GM19023 (cell line): ENCODE measurements around the gene MAPK1.
"Not testable (repeated sequence)": the region's sequence is repeated elsewhere in the genome, so short reads cannot be mapped to it uniquely, and the experiment has no call there.

Experiments
- ATAC-seq: cut with Tn5 transposase; IDR thresholded peaks from one replicate; pipeline ENCODE4 v1.9.1; 2021; ENCODE audit warnings: mild to moderate bottlenecking, moderate library complexity; ENCODE audit not compliant: unreplicated experiment

The MAPK1 gene

DNA sequence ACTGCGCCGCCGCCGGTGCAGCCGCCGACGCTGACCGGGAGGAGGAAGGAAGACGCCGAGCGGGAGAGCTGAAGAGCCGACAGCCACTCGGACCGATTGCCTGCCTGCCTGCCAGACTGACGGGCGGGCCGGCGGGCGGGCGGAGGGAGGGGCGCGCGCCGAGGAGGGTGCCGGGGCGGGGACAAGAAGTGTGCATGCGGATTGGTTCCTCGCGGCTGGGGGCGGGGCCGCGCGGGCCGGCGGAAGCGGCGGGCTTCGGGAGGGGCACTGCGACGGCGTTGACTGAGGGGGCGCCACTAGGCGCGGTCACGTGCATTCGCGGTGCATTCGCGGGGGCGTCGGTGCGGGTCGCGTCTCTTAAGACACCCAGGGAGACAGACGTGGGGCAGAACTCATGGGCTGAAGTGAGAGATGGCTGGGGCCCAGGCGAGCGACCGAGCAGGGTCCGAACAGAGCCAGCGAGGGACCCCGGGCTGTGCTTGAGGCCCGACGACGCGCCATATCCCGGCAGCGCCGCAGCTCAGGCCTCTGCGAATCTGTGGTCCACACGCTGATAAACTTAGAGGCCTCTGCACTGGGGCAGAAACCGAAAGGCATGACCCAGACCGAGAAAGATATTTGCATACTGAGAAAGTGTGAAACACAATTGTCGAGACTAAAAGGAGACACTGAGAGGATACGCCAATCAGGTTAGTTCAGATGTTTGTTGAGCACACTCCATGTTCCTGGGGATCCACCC, at the start of gene MAPK1:
Gene MAPK1 (minus strand): TSS at position 118 of the 739 bp plus-strand sequence. CDS start 205 bp downstream, outside the sequence.
- ATAC-seq: peak; percentile 85

DNA sequence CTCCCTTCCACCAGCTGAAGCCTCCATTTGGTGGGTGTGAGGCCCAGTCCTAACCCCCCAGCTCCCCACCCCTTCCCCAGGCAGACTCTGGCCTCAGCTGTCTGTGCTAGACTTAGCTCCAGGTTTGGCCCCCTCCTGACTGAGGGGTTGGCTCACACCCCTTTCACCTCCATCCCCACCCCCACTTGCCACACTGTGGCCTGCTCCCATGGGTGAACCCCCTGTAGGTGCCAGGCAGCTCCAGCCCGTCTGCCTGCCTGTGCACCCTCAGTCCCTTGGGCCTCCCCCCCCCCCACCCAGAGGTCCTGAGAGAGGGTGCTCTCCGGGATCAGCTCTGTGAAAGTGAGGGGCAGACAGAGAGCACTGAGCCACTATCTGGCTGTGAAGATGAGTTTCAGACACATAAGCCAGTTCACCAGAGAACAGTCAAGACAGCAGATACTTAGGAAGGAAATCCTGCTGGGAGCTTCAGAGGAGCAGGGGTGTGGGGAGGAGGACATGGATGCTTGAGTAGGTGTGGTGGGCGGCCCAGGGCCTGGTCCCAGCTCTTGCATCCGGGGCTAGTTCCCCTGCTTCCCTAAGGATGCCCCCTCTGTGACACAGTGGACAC, 49.0 kb upstream of the MAPK1 start:
- no peak for ATAC-seq

DNA sequence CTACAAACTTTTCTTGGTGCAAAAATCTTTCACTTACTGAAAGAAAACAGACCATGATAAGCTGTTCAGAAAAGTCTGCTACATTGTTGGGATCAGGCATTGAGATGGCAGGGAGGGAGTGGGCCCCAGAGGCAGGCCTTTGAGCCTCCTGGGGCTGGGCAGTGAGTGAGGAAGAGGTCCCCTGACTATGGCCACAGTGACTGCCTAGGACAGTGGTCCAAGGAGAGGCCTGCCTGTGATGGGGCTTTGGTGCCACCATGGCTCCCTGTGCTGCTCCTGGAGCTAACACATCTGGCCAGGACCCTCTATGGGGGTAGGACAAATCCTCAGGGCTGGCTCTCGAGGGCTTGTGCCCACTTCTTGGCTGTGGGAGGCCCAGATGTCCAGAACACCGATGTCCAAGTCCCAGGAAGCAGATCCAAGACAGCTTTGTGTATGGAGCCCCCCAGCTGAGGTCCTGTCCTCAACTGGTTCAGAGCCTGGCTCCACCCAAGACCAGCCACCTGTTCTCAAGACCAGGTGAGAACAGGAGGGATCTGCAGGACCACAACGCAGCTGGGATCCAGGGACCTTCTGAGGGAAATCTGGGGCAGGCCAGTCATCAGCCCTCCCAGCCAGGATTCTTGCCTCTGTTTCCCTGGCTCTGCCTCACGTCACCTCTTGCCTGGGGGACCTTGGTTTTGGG, 48.3 kb upstream of the MAPK1 start:
- no peak for ATAC-seq

DNA sequence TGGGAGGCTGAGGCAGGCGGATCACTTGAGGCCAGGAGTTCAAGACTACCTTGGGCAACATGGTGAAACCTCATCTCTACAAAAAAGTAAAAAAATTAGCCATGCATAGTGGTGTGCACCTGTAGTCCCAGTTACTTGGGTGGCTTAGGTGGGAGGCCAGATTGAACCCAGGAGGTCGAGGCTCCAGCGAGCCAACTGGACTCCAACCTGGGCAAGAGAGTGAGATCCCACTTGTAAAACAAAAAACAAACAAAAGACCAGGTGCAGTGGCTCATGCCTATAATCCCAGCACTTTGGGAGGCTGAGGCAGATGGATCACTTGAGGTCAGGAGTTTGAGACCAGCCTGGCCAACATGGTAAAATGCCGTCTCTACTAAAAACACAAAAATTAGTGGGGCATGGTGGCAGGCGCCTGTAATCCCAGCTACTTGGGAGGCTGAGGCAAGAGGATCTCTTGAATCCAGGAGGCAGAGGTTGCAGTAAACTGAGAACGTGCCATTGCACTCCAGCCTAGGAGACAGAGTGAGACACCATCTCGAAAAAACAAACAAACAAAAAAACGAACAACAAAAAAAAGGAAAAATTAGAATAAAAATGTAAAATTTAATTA, 46.7 kb upstream of the MAPK1 start:
- ATAC-seq: not testable (repeated sequence)

DNA sequence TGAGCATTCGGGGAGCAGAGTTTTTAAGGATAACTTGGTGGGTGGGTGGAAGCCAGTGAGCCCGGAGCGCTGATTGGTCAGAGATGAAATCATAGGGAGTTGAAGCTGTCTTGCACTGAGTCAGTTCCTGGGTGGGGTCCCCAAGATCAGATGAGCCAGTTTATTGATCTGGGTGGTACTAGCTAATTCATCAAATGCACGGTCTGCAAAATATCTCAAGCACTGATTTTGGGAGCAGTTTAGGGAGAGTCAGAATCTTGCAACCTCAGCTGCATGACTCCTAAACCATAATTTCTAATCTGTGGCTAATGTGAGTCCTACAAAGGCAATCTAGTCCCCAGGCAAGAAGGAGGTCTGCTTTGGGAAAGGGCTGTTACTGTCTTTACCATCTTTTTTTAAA, 42.9 kb upstream of the MAPK1 start:
- not testable (repeated sequence) for ATAC-seq

DNA sequence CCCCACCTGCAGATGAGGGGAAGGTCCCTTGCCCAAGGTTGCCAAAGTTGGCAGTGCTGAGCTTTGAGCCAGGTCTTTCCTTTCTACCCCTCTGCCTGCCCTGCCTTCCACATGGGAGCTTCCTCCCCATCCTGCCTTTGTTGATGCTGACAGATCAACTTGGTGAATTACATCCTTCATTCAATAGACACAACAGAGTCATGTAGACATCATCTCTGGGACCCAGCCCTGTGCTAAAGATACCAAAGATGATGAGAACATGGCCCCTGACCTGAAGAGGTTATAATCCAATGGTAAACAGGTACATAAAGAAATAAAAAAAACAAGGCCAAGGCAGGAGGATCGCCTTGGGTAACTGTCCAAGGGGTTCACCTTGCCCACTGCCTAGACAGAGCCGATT, 42.4 kb upstream of the MAPK1 start:
- no peak for ATAC-seq

DNA sequence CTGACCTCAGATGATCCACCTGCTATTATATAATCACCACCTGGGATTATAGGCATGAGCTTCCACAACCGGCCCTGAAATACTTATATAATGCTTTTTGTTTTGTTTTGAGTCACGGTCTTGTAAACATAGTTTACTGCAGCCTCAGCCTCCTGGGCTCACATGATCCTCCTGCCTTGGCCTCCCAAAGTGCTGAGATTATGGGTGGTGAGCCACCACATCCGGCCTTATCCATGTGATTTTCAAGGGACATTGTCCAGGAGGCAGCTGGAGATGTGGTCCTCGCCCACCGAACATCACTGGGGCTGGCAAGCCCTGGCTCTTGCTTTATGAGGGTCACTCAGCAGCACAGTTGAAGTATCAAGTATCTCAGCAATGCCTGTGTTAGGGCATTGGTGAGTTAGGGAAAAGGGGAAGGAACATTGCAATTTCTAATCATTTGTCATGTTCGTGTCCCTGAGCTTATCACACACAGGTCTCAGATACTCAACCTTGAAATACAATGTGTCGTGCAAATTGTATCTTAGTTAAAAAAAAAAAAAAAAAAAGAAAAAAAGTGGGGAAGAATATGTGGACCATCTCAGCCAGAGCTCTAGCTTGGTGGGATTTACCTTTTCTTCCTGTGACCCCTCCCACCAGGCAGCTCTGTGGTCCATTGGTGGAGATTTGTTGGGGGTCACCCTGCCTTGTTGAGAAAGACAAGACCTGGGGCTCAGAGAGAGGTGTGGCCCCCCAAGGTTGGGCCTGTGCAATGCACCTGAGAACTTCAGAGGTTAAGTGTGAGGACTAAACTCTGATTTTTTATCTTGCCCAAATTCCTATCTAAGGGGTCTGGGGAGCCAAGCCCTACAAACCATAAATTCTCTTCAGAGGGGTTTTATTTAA, 40.4 kb upstream of the MAPK1 start:
- no peak for ATAC-seq

DNA sequence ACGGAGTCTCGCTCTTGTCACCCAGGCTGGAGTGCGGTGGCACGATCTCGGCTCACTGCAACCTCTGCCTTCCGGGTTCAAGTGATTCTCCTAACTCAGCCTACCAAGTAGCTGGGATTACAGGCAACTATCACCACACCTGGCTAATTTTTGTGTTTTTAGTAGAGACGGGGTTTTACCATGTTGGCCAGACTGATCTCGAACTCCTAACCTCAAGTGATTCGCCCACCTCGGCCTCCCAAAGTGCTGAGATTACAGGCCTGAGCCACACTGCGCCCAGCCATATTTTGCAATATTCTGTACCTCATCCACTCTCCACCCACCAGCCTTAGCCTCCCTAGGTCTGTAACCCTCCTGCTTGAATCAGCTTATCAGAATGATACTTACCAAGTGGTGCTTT, 37.8 kb upstream of the MAPK1 start:
- ATAC-seq: not testable (repeated sequence)

DNA sequence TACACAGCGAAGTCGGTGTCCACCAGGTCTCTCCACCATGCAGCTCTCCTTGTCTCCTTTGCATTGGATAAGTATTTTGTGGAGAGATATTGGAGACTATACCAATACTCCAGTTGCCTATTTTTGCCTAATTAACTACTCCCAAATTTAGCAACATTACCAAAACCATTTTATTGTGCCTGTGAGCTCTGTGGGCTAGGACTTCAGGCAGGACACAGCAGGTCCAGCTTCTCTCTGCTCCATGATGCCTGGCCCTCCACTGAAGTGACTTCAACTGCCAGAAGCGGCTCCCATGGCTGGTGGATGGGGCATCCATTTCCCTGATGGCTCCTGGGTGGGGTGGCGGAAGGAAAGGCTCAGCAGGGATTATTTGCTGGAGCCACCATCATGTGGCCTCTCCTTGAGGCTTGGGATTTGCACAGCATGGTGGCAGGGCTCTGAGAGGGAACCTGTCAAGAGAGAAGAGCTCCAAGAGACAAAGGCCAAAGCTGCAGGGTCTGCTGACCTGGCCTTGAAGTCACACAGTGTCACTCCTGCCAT, 36.9 kb upstream of the MAPK1 start:
- ATAC-seq: no peak

DNA sequence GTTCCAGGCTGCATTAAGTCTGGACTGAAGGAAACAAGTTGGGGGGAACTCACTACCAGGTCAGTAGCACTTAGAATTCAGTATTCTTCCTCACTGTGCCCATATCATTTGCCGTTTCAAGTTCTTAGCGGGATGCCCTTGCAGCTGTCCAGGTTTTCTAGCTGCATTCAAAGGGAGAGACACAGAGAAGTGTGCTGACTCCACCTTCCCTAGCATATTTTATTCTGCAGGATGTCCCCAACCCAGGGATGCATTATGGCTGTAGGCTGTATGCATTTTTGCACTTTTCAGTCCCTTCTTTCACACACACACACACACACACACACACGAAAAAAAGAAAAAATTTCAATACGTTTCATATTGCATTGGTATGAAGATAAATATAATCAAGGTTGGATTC, 35.8 kb upstream of the MAPK1 start:
- no peak for ATAC-seq

DNA sequence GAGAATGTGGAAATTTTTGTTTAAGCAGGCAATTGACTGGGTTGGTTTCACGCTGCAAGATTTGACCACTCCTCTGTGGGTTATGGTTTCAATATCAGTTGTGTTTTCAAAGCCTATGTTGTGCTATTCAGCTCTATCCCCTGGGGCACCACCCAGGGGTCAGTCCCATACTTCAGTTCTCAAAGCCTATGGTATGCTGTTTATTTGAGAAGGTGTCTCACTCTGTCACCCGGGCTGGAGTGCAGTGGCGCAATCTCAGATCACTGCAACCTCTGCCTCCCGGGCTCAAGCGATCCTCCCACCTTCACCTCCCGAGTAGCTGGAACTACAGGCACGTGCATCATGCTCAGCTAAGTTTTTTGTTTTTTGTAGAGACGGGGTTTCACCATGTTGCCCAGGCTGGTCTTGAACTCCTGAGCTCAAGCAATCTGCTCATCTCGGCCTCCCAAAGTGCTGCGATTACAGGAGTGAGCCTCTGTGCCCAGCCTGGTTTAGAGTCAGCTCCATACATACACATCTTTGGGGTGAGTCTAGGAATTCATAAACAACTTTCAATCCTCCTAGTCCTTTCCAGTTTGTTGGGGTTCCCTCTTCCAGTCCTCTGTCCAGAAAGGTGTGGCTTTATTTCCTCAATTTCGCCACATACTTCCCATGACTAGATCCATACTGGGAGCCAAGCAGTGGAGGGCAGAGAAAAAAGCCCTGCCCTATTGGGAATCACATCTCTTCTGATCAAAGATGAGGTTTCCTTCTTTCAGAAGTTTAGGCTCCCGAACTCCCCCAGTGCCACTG, 35.0 kb upstream of the MAPK1 start:
- ATAC-seq: no peak

DNA sequence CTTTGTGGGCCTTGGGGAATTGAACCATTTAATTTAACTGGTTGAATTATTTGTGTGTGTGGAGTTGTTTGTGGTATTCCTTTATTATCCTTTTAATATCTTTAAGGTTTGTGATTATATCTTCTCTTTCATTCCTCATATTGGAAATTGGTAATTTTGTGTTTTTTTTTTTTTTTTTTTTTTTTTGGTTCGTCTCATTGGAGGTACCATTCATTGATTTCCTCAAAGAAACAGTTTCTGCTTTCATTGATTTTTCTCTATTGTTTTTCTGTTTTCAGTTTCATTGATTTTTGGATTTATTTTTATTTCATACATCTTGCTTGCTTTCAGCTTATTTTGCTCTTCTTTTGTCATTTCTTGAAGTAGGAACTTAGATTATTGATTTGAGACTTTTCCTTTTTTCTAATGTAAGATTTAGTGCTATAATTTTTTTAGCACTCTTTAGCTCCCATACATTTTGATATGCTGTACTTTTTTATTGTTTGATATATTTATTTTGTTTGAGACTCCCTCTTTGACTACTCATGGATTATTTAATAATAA, 31.0 kb upstream of the MAPK1 start:
- no peak for ATAC-seq

DNA sequence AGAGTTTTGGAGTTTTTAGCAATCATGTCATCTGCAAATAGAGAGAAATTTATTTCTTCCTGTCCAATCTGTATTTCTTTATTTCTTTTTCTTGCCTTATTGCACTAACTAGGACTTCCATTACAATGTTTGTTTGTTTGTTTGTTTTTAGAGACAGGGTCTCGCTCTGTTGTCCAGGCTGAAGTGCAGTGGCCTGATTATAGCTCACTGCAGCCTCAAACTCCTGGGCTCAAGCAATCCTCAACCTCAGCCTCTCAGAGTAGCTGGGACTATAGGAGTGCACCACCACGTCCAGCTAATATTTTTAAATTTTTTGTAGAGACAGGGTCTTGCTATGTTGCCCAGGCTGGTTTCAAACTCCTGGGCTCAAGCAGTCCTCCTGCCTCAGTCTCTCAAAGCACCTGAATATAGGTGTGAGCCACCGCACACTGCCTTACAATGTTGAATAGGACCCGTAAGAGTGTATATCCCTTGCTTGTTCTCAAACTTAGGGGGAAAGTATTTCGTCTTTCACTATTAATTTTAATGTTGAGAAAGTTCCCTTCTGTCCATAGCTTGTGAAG, 29.6 kb upstream of the MAPK1 start:
- no peak for ATAC-seq

DNA sequence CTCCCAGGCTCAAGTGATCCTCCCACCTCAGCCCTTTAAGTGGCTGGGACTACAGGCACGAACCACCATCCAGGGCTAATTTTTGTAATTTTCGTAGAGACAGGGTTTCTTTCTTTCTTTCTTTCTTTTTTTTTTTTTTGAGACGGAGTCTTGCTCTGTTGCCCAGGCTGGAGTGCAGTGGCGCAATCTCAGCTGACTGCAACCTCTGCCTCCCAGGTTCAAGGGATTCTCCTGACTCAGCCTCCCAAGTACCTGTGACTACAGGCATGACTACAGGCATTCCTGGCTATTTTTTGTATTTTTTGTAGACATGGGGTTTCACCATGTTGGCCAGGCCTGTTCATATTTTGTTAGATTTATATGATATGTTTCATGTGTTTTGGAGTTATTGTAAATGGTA, 28.8 kb upstream of the MAPK1 start:
- not testable (repeated sequence) for ATAC-seq

DNA sequence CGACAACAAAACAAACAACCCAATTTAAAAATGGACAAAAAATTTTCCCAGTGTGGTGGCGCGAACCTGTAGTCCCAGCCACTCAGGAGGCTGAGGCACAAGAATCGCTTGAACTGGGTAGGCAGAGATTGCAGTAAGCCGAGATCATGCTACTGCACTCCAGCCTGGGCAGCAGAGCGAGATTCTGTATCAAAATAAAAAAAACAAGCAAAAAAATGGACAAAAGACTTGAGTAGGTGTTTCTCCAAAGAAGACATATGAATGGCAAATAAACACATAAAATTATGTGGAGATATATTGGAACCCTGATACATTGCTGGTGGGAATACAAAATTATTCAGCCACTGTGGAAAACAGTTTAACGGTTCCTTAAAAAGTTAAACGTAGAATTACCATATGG, 27.4 kb upstream of the MAPK1 start:
- no peak for ATAC-seq

DNA sequence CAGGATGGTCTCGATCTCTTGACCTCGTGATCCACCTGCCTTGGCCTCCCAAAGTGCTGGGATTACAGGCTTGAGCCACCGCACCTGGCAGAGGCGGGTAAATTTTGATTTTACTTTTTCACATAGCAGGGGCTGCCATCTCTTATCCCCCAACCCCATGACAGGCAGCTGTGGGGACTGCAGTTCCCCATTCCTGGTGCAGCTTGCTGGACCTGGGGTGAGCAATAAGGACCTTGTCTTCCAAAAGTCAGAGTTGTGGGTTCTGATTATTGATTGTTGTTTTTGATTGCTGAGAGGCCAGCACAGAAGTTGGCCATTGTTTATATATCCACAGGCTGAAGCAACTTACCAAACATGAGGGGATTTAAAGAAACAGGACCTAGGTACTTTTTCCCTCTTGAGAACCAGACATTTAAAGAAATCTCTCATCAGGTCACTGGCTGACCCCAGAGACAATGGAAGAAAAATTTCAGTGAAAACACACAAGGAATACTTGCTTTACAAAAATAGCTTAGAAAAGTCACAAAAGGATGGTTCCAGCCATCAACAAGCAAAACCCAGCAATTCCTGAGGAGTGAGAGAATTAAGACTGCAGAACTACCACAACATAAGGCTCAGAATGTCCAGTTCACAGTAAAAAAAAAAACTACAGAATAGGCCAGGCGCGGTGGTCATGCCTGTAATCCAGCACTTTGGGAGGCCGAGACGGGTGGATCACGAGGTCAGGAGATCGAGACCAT, 22.0 kb upstream of the MAPK1 start:
- ATAC-seq: no peak

DNA sequence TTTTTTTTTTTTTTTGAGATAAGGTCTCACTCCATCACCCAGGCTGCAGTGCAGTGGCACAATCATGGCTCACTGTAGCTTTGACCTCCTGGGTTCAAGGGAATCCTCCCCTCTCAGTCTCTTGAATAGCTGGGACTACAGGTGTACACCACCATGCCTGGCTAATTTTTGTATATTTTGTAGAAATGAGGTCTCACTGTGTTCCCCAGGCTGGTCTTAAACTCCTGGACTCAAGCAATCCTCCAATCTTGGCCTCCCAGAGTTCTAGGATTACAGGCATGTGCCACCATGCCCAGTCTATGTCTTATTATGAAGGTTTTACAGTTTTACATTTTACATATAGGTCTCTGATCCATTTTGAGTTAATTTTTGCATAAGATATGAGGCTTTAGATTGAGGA, 20.4 kb upstream of the MAPK1 start:
- ATAC-seq: no peak

DNA sequence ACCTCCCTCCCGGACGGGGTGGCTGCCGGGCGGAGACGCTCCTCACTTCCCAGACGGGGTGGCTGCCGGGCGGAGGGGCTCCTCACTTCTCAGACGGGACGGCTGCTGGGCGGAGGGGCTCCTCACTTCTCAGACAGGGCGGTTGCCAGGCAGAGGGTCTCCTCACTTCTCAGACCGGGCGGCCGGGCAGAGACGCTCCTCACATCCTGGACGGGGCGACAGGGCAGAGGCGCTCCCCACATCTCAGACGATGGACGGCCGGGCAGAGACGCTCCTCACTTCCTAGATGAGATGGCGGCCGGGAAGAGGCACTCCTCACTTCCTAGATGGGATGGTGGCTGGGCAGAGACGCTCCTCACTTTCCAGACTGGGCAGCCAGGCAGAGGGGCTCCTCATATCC, 16.5 kb upstream of the MAPK1 start:
- ATAC-seq: not testable (repeated sequence)
